PC-3 (cell line): Measurements from ENCODE around the gene TNRC6B. TPM values are rescaled to one million over a fixed set of nuclear protein-coding genes. Genes with fewer than 3 reads are reported as not detected.

ENCODE experiments used
- ATAC-seq: fragments of 200-7000 bp; cut with Tn5 transposase; 2 replicates; pipeline ENCODE4 v1.9.1; 2020; ENCODE audit warnings: mild to moderate bottlenecking, moderate library complexity
- BruUV-seq: library from RNA; stranded (reverse); fragments of 400-500 nt; replicated peaks from 2 replicates; lab custom pipeline; 2021; lab: Mats Ljungman, UMichigan
- CTCF ChIA-PET: fragments of 300-600 bp; sonication (Branson Sonifier 250); formaldehyde crosslinking; loops from one replicate; lab custom pipeline; 2022; ENCODE audit warnings: antibody characterized with exemption; lab: Charles Lee
- POLR2A ChIA-PET: fragments of 300-600 bp; sonication (Branson Sonifier 250); formaldehyde crosslinking; loops from one replicate; lab custom pipeline; 2022; ENCODE audit warnings: antibody characterized with exemption; ENCODE audit not compliant: unreplicated experiment; lab: Charles Lee
- DNase-seq: peaks from one replicate; pipeline ENCODE4 v3.0.0-alpha.2; 2015
- H2AFZ ChIP-seq: fragments of 300-600 bp; sonication (generic); 2 replicates; pipeline ENCODE4 v1.6.0; 2016; ENCODE audit warnings: antibody characterized with exemption, low read length
- H3F3A ChIP-seq: fragments of 300-600 bp; sonication (generic); one replicate; pipeline ENCODE4 v1.6.0; 2017; ENCODE audit warnings: antibody characterized with exemption, low read length, control low read depth, mild to moderate bottlenecking; ENCODE audit not compliant: unreplicated experiment
- H3K27ac ChIP-seq: fragments of 300-600 bp; sonication (generic); 2 replicates; pipeline ENCODE4 v1.5.1; 2016; ENCODE audit warnings: mild to moderate bottlenecking, low read length
- H3K27me3 ChIP-seq: fragments of 300-600 bp; sonication (generic); 2 replicates; pipeline ENCODE4 v1.6.1; 2016; ENCODE audit warnings: low read length, mixed read lengths
- H3K36me3 ChIP-seq: fragments of 300-600 bp; sonication (generic); 2 replicates; pipeline ENCODE4 v1.6.1; 2016; ENCODE audit warnings: low read depth, mixed run types, low read length, mixed read lengths
- H3K4me1 ChIP-seq: fragments of 300-600 bp; sonication (generic); 2 replicates; pipeline ENCODE4 v1.5.1; 2016; ENCODE audit warnings: low read length; ENCODE audit not compliant: insufficient read depth
- H3K4me2 ChIP-seq: fragments of 300-600 bp; sonication (generic); 2 replicates; pipeline ENCODE4 v1.6.0; 2016; ENCODE audit warnings: low read length
- H3K4me3 ChIP-seq: fragments of 300-600 bp; sonication (generic); 2 replicates; pipeline ENCODE4 v1.5.1; 2016; ENCODE audit warnings: mild to moderate bottlenecking, low read length, mixed read lengths
- H3K79me2 ChIP-seq: fragments of 300-600 bp; sonication (generic); 2 replicates; pipeline ENCODE4 v1.6.1; 2017; ENCODE audit warnings: low read length, mixed read lengths
- H3K9ac ChIP-seq: fragments of 300-600 bp; sonication (generic); 2 replicates; pipeline ENCODE4 v1.6.0; 2016; ENCODE audit warnings: mild to moderate bottlenecking, low read length
- H3K9me2 ChIP-seq: fragments of 300-600 bp; sonication (generic); replicated peaks from 2 replicates; pipeline ENCODE4 v1.6.1; 2016; ENCODE audit warnings: mixed run types, low read length, mixed read lengths
- H3K9me3 ChIP-seq: fragments of 300-600 bp; sonication (generic); 2 replicates; pipeline ENCODE4 v1.6.1; 2016; ENCODE audit warnings: low read length, mixed read lengths
- H4K20me1 ChIP-seq: fragments of 300-600 bp; sonication (generic); 2 replicates; pipeline ENCODE4 v1.6.1; 2016; ENCODE audit warnings: low read length, mixed read lengths
- CTCF ChIP-seq: fragments of 300-600 bp; sonication (generic); conservative IDR thresholded peaks from 2 replicates; pipeline ENCODE4 v1.5.1; 2017; ENCODE audit warnings: antibody characterized with exemption, low read depth, mild to moderate bottlenecking, low read length
- EZH2 ChIP-seq: fragments of 300-600 bp; sonication (generic); IDR thresholded peaks from one replicate; pipeline ENCODE4 v1.6.1; 2017; ENCODE audit warnings: antibody characterized with exemption, mild to moderate bottlenecking, low read length; ENCODE audit not compliant: unreplicated experiment
- EZH2phosphoT487 ChIP-seq: fragments of 300-600 bp; sonication (generic); IDR thresholded peaks from 2 replicates; pipeline ENCODE4 v1.6.1; 2018; ENCODE audit warnings: mild to moderate bottlenecking, antibody characterized with exemption, low read length, borderline replicate concordance
- intact Hi-C: fragments of 100-400 bp; cut with micrococcal nuclease; formaldehyde crosslinking; loops from 2 replicates; pipeline ENCODE4 v1.9.0; 2023
- total RNA-seq: library from RNA; depleted of rRNA; stranded (reverse); fragments of >200 nt; gene quantifications from 2 replicates; pipeline ENCODE4 v1.2.3, GENCODE V29; 2014

Gene TNRC6B
- total RNA-seq, 1 experiment from 2014 or later, result 21.3 TPM

GRCh38 chr22:40331706-40332105, 154.0 kb downstream of the TNRC6B start:
- CTCF ChIA-PET, result no interaction called here
- ATAC-seq (no peak), DNase-seq (no peak)
- POLR2A ChIA-PET, result no interaction called here
- H3K9ac ChIP-seq, result no peak overlapping the region
- no peak overlapping the region for H3K27ac ChIP-seq
- H4K20me1 ChIP-seq, result no peaks in the 10 kb centered on the region
- H3K4me2 ChIP-seq, result no peak overlapping the region
- H3K27me3 ChIP-seq, result no peaks in the 10 kb centered on the region
- H3K79me2 ChIP-seq, result no peaks in the 10 kb centered on the region
- no peaks in the 10 kb centered on the region for H3K9me2 ChIP-seq
- no peak overlapping the region for H3K4me3 ChIP-seq
- H3K9me3 ChIP-seq, result no peaks in the 10 kb centered on the region
- TF ChIP-seq EZH2, result no peak
- no peak for TF ChIP-seq EZH2phosphoT487
- no peak for TF ChIP-seq CTCF
- BruUV-seq, result no TSS peak
- intact Hi-C loops, result no loop called here
- H3K36me3 ChIP-seq, result no peaks in the 10 kb centered on the region
- H2AFZ ChIP-seq, result no peak overlapping the region
- H3F3A ChIP-seq, result no peaks in the 10 kb centered on the region
- H3K4me1 ChIP-seq, result no peaks in the 10 kb centered on the region; the same call in 1 of the 2 replicates

GRCh38 chr22:40332319-40332781, 154.6 kb downstream of the TNRC6B start:
- intact Hi-C loops, result no loop called here
- Histone ChIP-seq H3K9me2 (no peaks in the 10 kb centered on the region), H3K27me3 (no peaks in the 10 kb centered on the region), H3K4me2 (no peak overlapping the region), H3K4me1 (no peaks in the 10 kb centered on the region; the same call in 1 of the 2 replicates), H3K79me2 (no peaks in the 10 kb centered on the region), H3K27ac (no peak overlapping the region), H3K9ac (no peak overlapping the region), H4K20me1 (no peaks in the 10 kb centered on the region), H3K9me3 (no peaks in the 10 kb centered on the region), H3K36me3 (no peaks in the 10 kb centered on the region), H3K4me3 (no peak overlapping the region), H2AFZ (no peak overlapping the region), H3F3A (no peaks in the 10 kb centered on the region)
- ChIA-PET POLR2A (no interaction called here), CTCF (no interaction called here)
- no peak for DNase-seq
- no TSS peak for BruUV-seq
- TF ChIP-seq CTCF, result no peak
- no peak for TF ChIP-seq EZH2
- no peak for TF ChIP-seq EZH2phosphoT487
- ATAC-seq, result no peak

GRCh38 chr22:40334060-40334459, 156.3 kb downstream of the TNRC6B start:
- no peak for DNase-seq
- no peak overlapping the region for H3K9ac ChIP-seq
- no peaks in the 10 kb centered on the region for H3K27me3 ChIP-seq
- no peak for ATAC-seq
- no peaks in the 10 kb centered on the region for H3K9me3 ChIP-seq
- H3K4me1 ChIP-seq, result no peaks in the 10 kb centered on the region
- H3K4me3 ChIP-seq, result no peak overlapping the region
- no TSS peak for BruUV-seq
- H3F3A ChIP-seq, result no peaks in the 10 kb centered on the region
- H4K20me1 ChIP-seq, result no peaks in the 10 kb centered on the region
- TF ChIP-seq EZH2 (no peak), CTCF (no peak), EZH2phosphoT487 (no peak)
- H3K79me2 ChIP-seq, result no peaks in the 10 kb centered on the region
- H3K36me3 ChIP-seq, result no peaks in the 10 kb centered on the region
- no peaks in the 10 kb centered on the region for H3K9me2 ChIP-seq
- no peak overlapping the region for H3K27ac ChIP-seq
- intact Hi-C loops, result no loop called here
- H2AFZ ChIP-seq, result no peak overlapping the region
- H3K4me2 ChIP-seq, result no peak overlapping the region
- CTCF ChIA-PET, result no interaction called here
- POLR2A ChIA-PET, result no interaction called here
